Mesodermal cell (in vitro differentiated cells): ENCODE results near the gene LGALS4.
"Not testable (repeated sequence)": the region's sequence is repeated elsewhere in the genome, so short reads cannot be mapped to it uniquely, and the experiment has no call there.

ENCODE experiments used
- H3K27ac ChIP-seq: 2 replicates; pipeline ENCODE4 v1.7.0; 2013; ENCODE audit warnings: mild to moderate bottlenecking, low read depth, low read length, moderate library complexity; ENCODE audit not compliant: severe bottlenecking
- H3K36me3 ChIP-seq: 2 replicates; pipeline ENCODE4 v1.7.1; 2013; ENCODE audit warnings: mild to moderate bottlenecking, low read length, moderate library complexity; ENCODE audit not compliant: control insufficient read depth, insufficient read depth
- H3K4me1 ChIP-seq: one replicate; pipeline ENCODE4 v1.7.1; 2013; ENCODE audit warnings: mild to moderate bottlenecking, low read length; ENCODE audit not compliant: insufficient read depth, control insufficient read depth, poor library complexity, severe bottlenecking
- H3K4me3 ChIP-seq: 2 replicates; pipeline ENCODE4 v1.7.0; 2013; ENCODE audit warnings: low read length, control low read depth, mild to moderate bottlenecking; ENCODE audit not compliant: insufficient read depth, poor library complexity, severe bottlenecking; ENCODE audit errors: extremely low read depth
- H3K9me3 ChIP-seq: 2 replicates; pipeline ENCODE4 v1.7.1; 2013; ENCODE audit warnings: mild to moderate bottlenecking, low read length, moderate library complexity; ENCODE audit not compliant: control insufficient read depth
- WGBS, 2 experiments: methylation state at CpG; one replicate each; pipeline ENCODE4 v1.1.5; 2013; ENCODE audit warnings: missing lambda C conversion rate in 2 of 2; ENCODE audit not compliant: insufficient coverage in 2 of 2; 5-methylcytosine and 5-hydroxymethylcytosine counted together

LGALS4 gene

GRCh38 chr19:38781058-38781457 lies 31.7 kb downstream of the LGALS4 start:
- Histone ChIP-seq H3K9me3 (no peaks in the 10 kb centered on the region), H3K36me3 (no peaks in the 10 kb centered on the region), H3K27ac (no peak overlapping the region), H3K4me1 (no peaks in the 10 kb centered on the region), H3K4me3 (no peak overlapping the region)
- 74 to 92% methylated on average over 6 to 7 of the region's 7 CpGs for WGBS, 2 experiments

DNA sequence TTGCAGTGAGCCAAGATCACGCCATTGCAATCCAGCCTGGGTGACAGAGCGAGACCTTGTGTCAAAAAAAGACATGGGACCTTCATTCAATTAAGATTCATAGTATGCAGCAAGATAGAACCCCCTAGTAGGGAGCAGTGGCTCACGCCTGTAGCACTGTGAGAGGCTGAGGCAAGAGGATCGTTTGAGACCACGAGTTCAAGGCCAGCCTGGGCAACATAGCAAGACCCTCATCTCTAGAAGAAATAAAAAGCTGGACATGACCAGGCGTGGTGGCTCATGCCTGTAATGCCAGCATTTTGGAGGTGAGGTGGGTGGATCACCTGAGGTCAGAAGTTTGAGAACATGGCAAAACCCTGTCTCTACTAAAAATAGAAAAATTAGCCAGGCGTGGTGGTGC lies 32.3 kb downstream of the LGALS4 start:
- H3K4me1 ChIP-seq: no peaks in the 10 kb centered on the region
- WGBS, 2 experiments: 91 to 96% methylated on average over 6 to 7 of the region's 7 CpGs

DNA sequence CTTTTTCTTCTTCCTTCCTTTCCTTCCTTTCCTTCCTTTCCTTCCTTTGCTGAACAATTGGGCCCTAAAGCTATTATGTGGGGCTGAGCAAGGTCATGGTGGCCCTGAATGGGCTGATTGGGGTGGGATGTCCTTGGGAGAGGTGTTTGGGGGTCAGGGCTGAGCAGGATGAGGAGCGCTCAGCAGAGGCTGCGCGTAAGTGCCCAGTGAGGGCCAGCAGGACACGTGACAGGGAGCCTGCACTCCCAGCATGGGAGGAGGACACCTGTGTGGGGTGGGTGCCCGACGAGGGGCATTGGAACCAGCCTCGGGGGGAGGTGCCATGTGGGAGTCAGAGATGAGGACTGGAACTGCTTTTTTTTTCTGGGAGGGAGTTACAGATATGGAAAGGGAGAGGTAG lies 34.0 kb downstream of the LGALS4 start:
- H3K36me3 ChIP-seq: no peaks in the 10 kb centered on the region
- H3K9me3 ChIP-seq: no peaks in the 10 kb centered on the region
- WGBS, 2 experiments: 85% methylated on average over 7 of the region's 7 CpGs; no CpG with 5 or more reads in 1 of the 2 experiments
- no peak overlapping the region for H3K27ac ChIP-seq
- H3K4me3 ChIP-seq: no peak overlapping the region
- H3K4me1 ChIP-seq: no peaks in the 10 kb centered on the region

More for the DNA sequence above, 32.3 kb downstream of the LGALS4 start:
- Histone ChIP-seq H3K9me3 (no peaks in the 10 kb centered on the region), H3K4me3 (no peak overlapping the region), H3K27ac (no peak overlapping the region), H3K36me3 (no peaks in the 10 kb centered on the region)

DNA sequence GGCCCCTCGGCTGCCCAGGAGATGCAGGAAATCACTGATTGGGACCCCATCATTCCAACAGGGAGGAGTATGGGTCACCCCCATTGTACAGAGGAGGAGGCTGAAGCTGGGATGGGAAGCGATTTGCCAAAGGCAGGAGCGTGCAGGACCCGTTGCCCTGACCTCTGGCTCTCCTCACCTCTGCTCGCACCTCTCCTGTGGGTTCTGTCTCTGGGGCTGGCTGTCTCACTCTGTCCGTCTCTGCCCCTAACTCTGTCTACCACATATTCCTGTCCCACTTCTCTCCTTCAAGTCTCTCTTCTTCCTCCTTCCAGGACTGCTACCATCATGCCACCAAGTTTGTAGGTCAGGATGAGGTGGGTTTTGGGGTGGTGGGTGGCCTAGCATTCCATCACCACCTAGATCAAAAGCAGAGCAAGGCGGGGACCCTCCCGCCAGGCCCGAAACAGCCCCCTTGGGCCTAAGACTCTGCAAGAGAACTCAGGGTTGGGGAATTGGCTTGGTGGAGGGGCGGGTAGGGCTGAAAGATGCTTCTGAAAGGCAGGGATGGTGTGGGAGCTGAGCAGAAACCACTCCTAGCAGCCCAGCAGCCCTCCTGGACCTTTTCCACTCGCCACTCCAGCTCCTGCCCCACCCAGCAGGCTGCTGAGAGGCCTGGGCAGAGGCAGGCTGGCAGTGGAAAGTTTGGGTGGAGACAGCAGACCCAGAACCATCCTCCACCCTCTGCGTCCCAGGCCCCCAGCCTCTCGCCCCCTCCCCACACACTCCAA lies 38.4 kb downstream of the LGALS4 start:
- H3K4me1 ChIP-seq: no peaks in the 10 kb centered on the region
- H3K27ac ChIP-seq: no peak overlapping the region
- WGBS, 2 experiments: 91 to 93% methylated on average over 7 of the region's 13 CpGs
- no peak overlapping the region for H3K4me3 ChIP-seq
- no peaks in the 10 kb centered on the region for H3K9me3 ChIP-seq
- H3K36me3 ChIP-seq: no peaks in the 10 kb centered on the region

DNA sequence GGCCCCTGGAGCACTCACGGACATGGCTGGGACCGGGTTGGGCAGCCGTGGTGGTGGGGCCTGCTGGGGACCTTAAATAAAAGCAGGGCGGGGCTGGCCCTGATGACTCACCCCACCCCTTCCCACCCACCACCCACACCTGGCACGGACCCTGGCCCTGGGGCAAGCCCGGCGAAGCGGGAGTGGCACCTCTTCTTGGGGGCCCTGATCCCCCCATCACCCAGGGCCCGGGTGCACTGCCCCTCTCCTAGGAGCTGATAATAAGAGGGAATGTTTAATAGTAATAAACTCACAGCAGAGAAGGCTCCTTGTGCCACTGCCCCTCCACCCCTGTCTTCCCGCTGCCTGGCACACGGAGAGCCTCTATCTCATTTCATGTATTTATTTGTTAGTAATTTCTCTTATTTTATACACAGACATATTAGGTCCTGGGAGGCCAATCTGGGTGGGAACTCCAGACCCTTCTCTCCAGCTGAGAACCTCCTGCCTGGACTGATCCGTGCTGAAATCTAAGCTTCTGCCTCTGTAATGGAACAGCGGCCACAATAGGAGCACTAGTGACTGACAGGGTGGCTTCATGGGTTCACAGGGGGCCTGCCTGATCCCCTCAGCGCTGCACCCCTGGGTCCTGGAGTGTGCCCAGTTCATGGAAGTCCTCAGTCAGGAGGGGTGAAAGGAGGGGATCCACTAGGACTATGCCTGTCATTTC lies 39.1 kb downstream of the LGALS4 start, which contains the start of gene LGALS7:
Gene LGALS7, minus strand, starts transcription at position 49 of the 709 bp plus-strand sequence. Its CDS starts 25 bp downstream, at position 24.
- no peak within 1 kb of the TSS for H3K4me3 ChIP-seq
- no peaks in the 10 kb centered on the region for H3K9me3 ChIP-seq
- no peak within 1 kb of the TSS for H3K27ac ChIP-seq
- no peaks in the 10 kb centered on the region for H3K36me3 ChIP-seq
- 75 to 87% methylated on average over 3 to 6 of the region's 14 CpGs for WGBS, 2 experiments
- H3K4me1 ChIP-seq: no peaks in the 10 kb centered on the region

DNA sequence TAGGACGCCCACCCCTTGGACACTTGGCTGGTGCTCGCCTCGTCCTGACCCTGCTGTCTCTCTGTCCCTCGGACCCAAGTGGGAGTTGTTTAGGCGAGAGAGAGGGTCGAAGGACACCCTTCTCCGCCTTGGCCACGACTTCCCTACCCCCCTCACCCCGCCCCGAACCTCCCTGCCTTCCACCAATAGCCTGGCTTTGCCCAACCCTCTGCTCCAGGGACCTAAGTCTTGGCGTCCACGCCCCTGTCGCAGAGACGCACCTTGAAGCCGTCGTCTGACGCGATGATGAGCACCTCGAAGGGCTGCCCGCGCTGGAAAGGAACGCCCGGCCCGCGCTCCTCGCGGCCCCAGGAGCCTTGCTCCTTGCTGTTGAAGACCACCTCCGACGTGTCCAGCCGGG lies 41.2 kb downstream of the LGALS4 start:
- not testable (repeated sequence) for H3K4me3 ChIP-seq, H3K36me3 ChIP-seq, H3K4me1 ChIP-seq, H3K27ac ChIP-seq, H3K9me3 ChIP-seq
- no CpG with 5 or more reads among the region's 30 CpGs for WGBS, 2 experiments

DNA sequence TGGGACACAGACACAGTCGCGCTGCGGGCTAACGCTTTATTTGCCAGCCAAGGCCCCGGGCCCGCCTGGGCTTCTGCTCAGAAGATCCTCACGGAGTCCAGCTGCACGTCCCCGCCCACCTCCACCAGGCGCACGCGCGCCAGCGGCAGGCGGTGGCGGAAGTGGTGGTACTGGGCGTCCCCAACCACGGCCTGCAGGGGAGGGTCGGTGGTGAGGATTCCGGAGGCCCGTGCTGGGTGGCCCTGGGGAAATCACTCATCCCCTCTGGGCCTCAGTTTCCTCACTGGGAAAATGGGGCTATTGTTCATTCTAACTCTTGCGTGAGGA lies 41.8 kb downstream of the LGALS4 start:
- not testable (repeated sequence) for H3K9me3 ChIP-seq
- no CpG with 5 or more reads among the region's 22 CpGs for WGBS, 2 experiments

DNA sequence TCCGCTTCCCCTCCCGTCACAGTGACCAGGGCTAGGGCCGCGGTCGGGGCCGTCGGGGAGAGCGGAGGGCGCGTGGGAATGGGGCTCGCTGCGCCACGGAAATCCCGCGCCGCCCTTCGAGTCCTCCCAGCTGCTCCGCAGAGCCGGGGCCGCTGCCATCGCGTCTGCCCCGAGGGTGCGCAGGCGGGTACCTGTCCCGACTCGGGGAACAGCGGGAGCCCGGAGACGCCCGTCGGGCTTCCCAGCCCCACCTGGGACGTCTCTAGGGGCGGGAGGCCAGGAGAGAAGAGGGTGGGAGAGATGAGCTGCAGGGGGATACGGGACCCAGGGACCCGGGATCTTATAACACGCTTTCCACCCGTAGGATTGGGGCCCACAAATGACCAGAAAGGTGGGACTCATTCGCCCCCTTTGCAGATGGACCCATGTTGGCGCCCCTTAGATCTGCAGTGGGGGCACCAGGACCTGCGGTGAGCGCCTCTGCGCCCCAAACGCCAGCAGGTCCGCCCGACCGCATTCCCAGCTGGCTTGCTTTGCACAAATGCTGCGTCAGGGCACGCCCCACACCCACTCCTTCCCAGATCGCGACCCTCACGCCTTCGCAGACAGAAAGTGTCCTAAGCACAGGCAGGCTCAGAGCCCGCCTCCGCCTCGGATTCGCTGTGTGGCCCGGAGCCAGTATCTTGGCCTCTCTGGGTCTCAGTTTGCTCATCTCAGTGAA lies 42.4 kb downstream of the LGALS4 start:
- WGBS, 2 experiments: 91 to 100% methylated on average over 1 to 13 of the region's 58 CpGs
- H3K4me1 ChIP-seq, H3K36me3 ChIP-seq, H3K9me3 ChIP-seq, H3K4me3 ChIP-seq, H3K27ac ChIP-seq: not testable (repeated sequence)

More for the DNA sequence above, 41.8 kb downstream of the LGALS4 start:
- H3K36me3 ChIP-seq, H3K27ac ChIP-seq, H3K4me1 ChIP-seq, H3K4me3 ChIP-seq: not testable (repeated sequence)

DNA sequence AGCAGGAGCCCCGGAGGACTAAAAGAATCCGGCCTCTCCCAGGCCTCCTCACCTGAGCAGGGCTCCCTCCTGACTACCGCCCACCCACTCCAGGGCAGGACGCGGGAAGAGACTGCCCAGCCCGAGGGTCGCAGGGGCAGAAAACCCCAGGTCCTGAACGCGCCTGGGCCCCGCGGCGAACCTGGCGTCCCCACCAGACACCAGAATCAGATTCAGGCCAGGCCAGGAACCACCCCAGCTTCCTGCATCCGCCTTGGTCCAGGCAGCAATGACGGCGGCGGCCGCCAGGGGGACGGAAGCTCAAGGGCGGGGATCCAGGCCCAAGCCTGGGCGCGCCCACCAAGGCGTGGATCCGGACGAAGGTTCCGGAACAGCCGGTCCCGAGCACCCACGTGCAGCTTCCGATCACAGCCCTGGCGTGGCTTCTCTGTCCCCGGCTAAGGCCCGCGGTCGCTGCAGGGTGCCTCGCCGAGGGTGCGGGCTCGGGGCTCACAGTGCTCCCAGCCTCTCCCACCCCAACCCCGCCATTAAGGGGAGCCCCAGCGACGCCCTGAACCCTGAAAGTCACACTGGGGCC lies 43.0 kb downstream of the LGALS4 start:
- Histone ChIP-seq H3K27ac (no peak overlapping the region), H3K4me1 (no peaks in the 10 kb centered on the region), H3K4me3 (no peak overlapping the region), H3K36me3 (no peaks in the 10 kb centered on the region), H3K9me3 (no peaks in the 10 kb centered on the region)
- 65 to 72% methylated on average over 36 to 38 of the region's 42 CpGs for WGBS, 2 experiments

GRCh38 chr19:38766276-38767047 lies 46.3 kb downstream of the LGALS4 start:
- WGBS, 2 experiments: 76 to 91% methylated on average over 4 to 5 of the region's 10 CpGs
- H3K9me3 ChIP-seq: no peaks in the 10 kb centered on the region
- H3K36me3 ChIP-seq: no peaks in the 10 kb centered on the region
- no peak overlapping the region for H3K27ac ChIP-seq
- H3K4me1 ChIP-seq: no peaks in the 10 kb centered on the region
- no peak overlapping the region for H3K4me3 ChIP-seq
